Measurements from ENCODE around the gene ZNF639. TPM values are rescaled to one million over a fixed set of nuclear protein-coding genes. Genes with fewer than 3 reads are reported as not detected.

The ZNF639 gene
- total RNA-seq, 1 experiment from 2014 or later, result 44.1 TPM

- no peak overlapping the region for H3K4ac ChIP-seq (ENCODE audit: low read depth, low read length)
- H2BK120ac ChIP-seq (ENCODE audit: low read depth, low read length, poor library complexity, severe bottlenecking), result no peak overlapping the region
- H3K36me3 Mint-ChIP-seq (ENCODE audit: insufficient read depth in 1 of 3, low read depth in 3 of 3), result no peaks in the 10 kb centered on the region
- no peak overlapping the region for H3K14ac ChIP-seq (ENCODE audit: insufficient read depth, low read length)
- no peaks in the 10 kb centered on the region for H3K9me3 ChIP-seq (ENCODE audit: control insufficient read depth, low read depth, low read length)
- no peak for DNase-seq
- no peak overlapping the region for H3K27ac ChIP-seq (ENCODE audit: insufficient read length, low read depth, low read length)
- TF ChIP-seq, protein P1, sequence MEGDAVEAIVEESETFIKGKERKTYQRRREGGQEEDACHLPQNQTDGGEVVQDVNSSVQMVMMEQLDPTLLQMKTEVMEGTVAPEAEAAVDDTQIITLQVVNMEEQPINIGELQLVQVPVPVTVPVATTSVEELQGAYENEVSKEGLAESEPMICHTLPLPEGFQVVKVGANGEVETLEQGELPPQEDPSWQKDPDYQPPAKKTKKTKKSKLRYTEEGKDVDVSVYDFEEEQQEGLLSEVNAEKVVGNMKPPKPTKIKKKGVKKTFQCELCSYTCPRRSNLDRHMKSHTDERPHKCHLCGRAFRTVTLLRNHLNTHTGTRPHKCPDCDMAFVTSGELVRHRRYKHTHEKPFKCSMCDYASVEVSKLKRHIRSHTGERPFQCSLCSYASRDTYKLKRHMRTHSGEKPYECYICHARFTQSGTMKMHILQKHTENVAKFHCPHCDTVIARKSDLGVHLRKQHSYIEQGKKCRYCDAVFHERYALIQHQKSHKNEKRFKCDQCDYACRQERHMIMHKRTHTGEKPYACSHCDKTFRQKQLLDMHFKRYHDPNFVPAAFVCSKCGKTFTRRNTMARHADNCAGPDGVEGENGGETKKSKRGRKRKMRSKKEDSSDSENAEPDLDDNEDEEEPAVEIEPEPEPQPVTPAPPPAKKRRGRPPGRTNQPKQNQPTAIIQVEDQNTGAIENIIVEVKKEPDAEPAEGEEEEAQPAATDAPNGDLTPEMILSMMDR (conservative IDR thresholded peaks at IDR 0.05), result no peak
- H2BK5ac ChIP-seq (ENCODE audit: insufficient read length, low read length), result no peak overlapping the region
- H3K79me1 ChIP-seq (ENCODE audit: insufficient read depth, low read depth, low read length, poor library complexity, severe bottlenecking), result no peaks in the 10 kb centered on the region
- H3K27me3 ChIP-seq (ENCODE audit: insufficient read depth, low read length), result no peaks in the 10 kb centered on the region
- no peak overlapping the region for H3K9ac ChIP-seq (ENCODE audit: extremely low read depth, insufficient read length, low read length)
- H3K23me2 ChIP-seq (ENCODE audit: insufficient read length, low read depth, low read length, poor library complexity, severe bottlenecking), result no peaks in the 10 kb centered on the region
- H3K4me2 ChIP-seq (ENCODE audit: insufficient read depth, insufficient read length, low read length), result no peak overlapping the region
- no peak overlapping the region for H3K27ac Mint-ChIP-seq
- H3K56ac ChIP-seq (ENCODE audit: insufficient read length, low read depth, low read length), result no peak overlapping the region
- H3T11ph ChIP-seq (ENCODE audit: low read length), result no peak overlapping the region
- H3K4me1 ChIP-seq (ENCODE audit: insufficient read depth, low read length), result no peaks in the 10 kb centered on the region; the same call in 1 of the 2 replicates
- H4K91ac ChIP-seq (ENCODE audit: insufficient read length, low read depth, low read length), result no peak overlapping the region
- no peak overlapping the region for H2BK20ac ChIP-seq (ENCODE audit: low read depth, low read length, poor library complexity, severe bottlenecking)
- no peaks in the 10 kb centered on the region for H3K9me3 Mint-ChIP-seq
- no peak overlapping the region for H2AK5ac ChIP-seq (ENCODE audit: insufficient read length, low read length)
- H3K18ac ChIP-seq (ENCODE audit: insufficient read length, low read depth, low read length), result no peak overlapping the region
- no peak overlapping the region for H2AFZ ChIP-seq (ENCODE audit: low read length)
- no peak overlapping the region for H2BK12ac ChIP-seq (ENCODE audit: insufficient read length, low read depth, low read length)
- H2BK15ac ChIP-seq (ENCODE audit: low read depth, low read length), result no peak overlapping the region
- H4K8ac ChIP-seq (replicated peaks; ENCODE audit: insufficient read length, low read depth, low read length), result no peak overlapping the region
- H3K79me2 ChIP-seq (ENCODE audit: insufficient read depth, low read length), result no peaks in the 10 kb centered on the region
- no peak overlapping the region for H3K23ac ChIP-seq (ENCODE audit: insufficient read length, low read depth, low read length)
- no peaks in the 10 kb centered on the region for H3K27me3 Mint-ChIP-seq (ENCODE audit: low read depth)
- H4K20me1 ChIP-seq (ENCODE audit: control insufficient read depth, insufficient read depth, insufficient read length), result no peaks in the 10 kb centered on the region
- no peak overlapping the region for H4K5ac ChIP-seq (ENCODE audit: insufficient read length, low read depth, low read length)
- peaks cover 5 to 7% of the 10 kb centered on the region in 2 experiments for H3K4me1 Mint-ChIP-seq
- WGBS (ENCODE audit: extremely low coverage, insufficient read length, low lambda C conversion rate), result no CpG with 5 or more reads among the region's 3 CpGs
- no peak overlapping the region for H3K4me3 Mint-ChIP-seq
These were observed 41.0 kb upstream of the ZNF639 start for GRCh38 chr3:179281825-179282224.
